Renal pelvis (tissue), 4 donors: ENCODE data around the gene TGFBR1. TPM values are rescaled to one million over a fixed set of nuclear protein-coding genes. Genes with fewer than 3 reads are reported as not detected.
A peak's percentile ranks its signal among the peaks of the same experiment; 100 is the strongest.

Experiments used
- DNase-seq: peaks from one replicate; pipeline ENCODE4 v3.0.0-alpha.2; 2013
- polyA plus RNA-seq, 3 donors: library from polyadenylated mRNA; unstranded; fragments of 120-200 nt; gene quantifications; one replicate each; pipeline ENCODE4 v1.2.1, GENCODE V29; 2013; ENCODE audit not compliant: insufficient read length in 3 of 3

The TGFBR1 gene
- polyA plus RNA-seq, 3 donors, result 41.8 to 44.5 (median 42.2) TPM

DNA sequence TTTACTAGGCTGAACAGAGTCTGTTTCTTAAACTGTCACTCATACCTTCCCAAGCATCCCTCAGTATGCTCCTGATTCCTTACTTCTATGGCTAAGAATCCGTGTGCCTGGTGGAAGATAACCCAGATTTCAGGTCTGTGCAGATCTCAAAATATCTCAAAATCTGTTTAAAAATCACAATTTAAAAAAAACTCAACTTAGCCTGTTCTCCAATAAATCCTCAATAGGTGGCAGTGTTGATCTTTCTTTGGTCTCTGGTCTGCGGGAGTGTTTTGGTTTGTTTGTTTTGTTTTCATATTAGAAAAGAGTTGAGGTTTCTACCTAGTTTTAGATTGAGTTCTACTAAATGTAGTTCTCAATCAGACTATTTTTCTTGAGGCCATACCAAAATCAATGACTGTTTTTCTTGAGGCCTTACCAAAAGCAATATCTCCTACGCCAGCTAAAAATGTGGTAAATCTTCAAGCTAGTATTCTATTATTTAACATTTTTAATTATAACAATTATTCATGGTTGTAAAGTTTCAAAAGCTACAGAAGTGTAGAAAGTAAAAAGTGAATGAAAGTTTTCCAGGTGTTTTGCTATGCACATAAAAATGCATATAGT is 57.9 kb downstream of the TGFBR1 start:
- DNase-seq, result peak; percentile 48

DNA sequence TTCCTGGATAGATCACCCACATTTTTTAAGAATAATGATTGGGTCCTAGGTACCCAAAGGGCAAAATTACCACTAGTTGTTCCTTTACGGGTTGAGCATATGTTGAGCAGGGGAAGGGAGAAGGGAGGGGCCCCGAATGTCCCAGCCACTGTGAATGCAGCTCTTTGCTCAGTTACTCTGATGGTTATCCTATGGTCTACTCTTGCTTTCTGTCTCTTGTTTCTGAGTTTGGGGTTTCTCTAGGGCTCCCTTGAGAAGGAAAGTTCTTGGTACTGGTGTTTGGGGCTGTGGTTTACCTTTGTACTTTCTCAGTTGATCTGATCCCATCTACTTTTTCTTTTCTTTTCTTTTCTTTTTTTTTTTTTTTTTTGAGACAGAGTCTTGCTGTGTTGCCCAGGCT is 61.2 kb downstream of the TGFBR1 start:
- no peak for DNase-seq

DNA sequence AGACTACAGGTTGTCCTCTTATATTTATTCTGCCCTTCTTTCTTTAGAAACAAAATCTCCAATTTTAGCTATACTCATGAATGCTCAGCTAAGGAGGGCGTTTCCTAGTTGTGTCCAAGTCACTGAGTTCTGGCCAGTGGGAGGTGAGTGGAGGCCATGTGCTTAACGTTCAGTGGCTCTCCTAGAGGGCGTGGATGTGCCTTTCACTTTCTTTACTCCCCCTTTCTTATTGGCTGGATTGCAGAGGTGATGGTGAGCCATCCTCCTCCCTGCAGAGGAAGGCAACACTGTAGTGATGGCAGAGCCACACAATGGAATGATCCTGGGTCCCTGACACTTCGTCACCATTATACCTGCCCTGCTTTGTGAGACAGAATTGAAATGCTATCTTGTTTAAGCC is 62.2 kb downstream of the TGFBR1 start:
- DNase-seq, result no peak

GRCh38 chr9:99167694-99168093 is 62.8 kb downstream of the TGFBR1 start:
- no peak for DNase-seq

- no peak for DNase-seq
Observed at GRCh38 chr9:99169086-99169485, 64.2 kb downstream of the TGFBR1 start.

- DNase-seq, result peak; percentile 65
Observed at GRCh38 chr9:99169982-99170761, 65.3 kb downstream of the TGFBR1 start.

GRCh38 chr9:99171225-99172123 is 66.6 kb downstream of the TGFBR1 start:
- no peak for DNase-seq

- DNase-seq, result peak; percentile 50
Observed at GRCh38 chr9:99172124-99173091, 67.5 kb downstream of the TGFBR1 start.

DNA sequence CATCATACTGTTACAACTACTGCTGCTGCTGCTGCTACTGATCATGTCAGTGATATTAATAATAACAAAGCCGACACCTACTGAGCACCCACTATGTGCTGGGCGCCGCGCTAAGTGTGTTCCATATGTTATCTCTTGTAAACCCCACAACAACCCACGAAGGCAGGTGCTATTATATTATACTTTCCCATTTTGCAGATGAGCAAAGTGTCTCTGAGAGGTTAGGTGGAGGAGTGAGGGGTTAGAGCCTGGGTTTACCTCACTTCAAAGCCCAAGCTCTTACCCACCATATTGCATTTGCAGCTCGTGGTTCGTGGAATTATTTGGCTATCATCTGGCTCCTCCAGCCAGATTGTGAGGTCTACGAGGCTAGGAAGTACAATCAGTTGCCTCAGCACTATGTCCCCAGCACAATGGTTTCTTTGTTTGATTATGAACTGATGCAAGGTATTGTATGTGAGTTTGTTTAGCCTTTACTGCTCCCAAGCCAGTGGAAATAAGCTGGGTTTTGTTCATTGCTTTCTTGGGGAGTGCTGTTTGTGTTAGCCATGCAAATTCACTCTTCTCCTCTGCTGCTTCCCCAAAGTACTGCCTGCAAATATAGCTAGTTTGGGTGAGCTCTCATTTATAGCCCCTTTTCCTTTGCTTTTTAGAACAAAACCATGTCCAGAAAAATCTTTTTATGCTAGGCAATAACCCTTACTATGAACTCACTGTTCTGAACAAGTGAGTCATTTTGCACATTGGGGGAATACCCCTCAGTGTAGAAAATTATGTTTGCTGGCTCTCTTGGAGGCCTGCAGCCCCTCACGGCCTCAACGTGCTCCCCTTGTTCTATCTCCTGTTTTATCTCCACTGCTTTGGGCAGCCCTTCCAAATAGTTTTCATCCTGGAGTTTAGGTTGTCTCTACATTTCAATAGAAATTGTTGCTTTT is 68.9 kb downstream of the TGFBR1 start:
- DNase-seq, result no peak

DNA sequence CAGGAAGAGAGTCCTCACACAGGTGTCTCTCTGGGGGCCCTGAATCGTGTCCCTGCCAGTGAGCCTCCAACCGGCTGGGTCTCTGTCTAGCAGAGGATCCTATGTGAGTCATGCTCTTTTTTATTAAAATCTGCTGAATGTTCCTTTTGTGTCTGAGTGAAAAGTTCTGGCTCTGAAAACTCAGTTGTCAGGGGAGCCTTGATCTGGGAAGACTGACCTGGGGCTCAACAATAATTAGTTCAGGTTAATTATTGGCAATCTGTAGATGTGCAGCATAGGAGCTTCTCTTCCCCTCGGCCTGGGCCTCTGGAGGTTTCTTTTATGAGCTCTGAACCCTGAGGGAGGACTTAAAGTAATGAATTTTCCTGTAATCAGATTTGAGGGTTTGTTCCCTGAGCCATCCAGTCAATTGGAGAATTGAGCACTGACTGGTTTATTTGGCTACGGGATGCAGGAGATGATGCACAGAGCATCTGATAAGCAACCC is 71.7 kb downstream of the TGFBR1 start:
- DNase-seq, result peak; percentile 20

GRCh38 chr9:99177576-99178366 is 72.9 kb downstream of the TGFBR1 start:
- no peak for DNase-seq

- no peak for DNase-seq
Observed at GRCh38 chr9:99178912-99179872, 74.3 kb downstream of the TGFBR1 start.

DNA sequence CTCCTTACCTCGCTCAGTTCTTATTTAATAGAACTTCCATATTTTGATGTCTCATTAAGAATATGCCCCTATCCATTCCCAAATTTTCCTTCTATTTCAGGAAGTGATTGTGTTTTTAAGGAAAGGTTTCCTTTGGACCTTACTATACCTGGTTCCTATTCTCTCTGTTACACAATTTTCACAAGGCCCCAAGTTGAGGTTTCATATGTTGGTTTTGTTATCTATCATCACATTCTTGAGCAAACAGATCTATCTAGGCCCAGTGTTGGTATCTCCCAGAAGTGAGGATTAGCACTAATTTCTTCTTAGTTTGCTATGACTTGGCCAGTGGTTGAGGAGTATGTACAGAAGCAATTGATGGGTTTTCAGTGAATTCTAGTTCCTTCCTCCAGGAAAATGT is 75.3 kb downstream of the TGFBR1 start:
- no peak for DNase-seq

- DNase-seq, result no peak
Observed at GRCh38 chr9:99180662-99181061, 75.7 kb downstream of the TGFBR1 start.

- DNase-seq, result no peak
Observed at GRCh38 chr9:99181206-99181605, 76.3 kb downstream of the TGFBR1 start.

GRCh38 chr9:99181621-99182020 is 76.7 kb downstream of the TGFBR1 start:
- no peak for DNase-seq

DNA sequence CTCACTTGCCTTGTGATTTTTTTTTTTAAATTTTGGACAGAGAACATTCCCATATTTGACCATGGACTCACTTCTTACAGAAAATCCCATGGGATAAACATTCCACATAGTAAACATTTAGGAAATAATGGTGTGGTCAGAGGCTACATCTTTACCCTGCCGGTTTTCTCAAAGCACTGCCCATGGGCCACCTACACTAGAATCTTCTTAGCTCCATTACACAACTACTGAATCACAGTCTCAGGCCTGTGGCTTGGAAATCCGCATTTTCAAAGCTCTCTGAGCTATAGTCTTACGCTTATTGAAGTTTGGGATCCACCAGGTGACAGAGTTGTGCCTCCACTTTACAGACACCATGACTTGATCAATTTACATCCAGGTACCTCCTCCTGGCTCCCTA is 77.4 kb downstream of the TGFBR1 start:
- DNase-seq, result no peak

DNA sequence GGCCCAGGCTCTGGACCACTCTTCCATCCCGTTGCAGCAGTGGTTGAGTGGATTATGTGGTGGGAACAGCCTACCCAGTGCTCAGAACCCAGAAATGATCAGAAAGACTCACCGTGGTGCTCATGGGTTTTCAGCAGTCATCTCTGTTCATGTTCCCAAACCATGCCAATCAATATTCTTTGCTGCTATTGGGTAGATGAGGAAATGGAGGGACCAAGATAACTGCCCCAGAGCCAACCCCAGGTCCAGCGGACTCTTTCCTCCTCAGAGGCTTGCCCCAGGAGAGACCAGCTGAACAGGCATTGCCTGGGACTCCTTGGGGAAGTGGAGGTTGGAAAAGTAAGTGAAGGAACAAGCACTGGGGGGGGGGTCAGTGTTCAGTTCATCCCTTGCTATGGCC is 78.7 kb downstream of the TGFBR1 start:
- DNase-seq, result no peak
